Measurements from ENCODE around the gene CTDSPL2. TPM values are rescaled to one million over a fixed set of nuclear protein-coding genes. Genes with fewer than 3 reads are reported as not detected.

CTDSPL2 gene
- total RNA-seq, 1 donor = 108 TPM

DNA sequence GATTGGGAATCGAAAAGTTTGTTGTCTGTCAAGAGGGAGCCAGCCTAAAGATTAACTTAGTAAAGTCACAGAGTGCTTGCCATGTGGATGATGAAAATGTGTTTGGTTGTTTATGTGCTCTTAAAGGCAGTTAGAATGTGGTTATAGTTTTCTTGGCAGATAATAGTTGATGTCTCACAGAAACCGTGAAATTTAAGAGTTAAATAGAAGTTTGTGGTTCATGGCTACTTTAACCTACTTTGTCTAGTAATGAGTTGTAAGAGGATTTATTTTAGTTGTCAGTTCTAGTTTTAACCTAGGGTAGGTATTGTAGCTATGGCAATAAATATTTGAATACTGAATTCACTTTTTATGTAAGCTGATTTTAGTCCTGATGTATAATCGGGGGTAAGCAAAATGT, 73.1 kb downstream of the CTDSPL2 start:
- TF ChIP-seq, protein P1, sequence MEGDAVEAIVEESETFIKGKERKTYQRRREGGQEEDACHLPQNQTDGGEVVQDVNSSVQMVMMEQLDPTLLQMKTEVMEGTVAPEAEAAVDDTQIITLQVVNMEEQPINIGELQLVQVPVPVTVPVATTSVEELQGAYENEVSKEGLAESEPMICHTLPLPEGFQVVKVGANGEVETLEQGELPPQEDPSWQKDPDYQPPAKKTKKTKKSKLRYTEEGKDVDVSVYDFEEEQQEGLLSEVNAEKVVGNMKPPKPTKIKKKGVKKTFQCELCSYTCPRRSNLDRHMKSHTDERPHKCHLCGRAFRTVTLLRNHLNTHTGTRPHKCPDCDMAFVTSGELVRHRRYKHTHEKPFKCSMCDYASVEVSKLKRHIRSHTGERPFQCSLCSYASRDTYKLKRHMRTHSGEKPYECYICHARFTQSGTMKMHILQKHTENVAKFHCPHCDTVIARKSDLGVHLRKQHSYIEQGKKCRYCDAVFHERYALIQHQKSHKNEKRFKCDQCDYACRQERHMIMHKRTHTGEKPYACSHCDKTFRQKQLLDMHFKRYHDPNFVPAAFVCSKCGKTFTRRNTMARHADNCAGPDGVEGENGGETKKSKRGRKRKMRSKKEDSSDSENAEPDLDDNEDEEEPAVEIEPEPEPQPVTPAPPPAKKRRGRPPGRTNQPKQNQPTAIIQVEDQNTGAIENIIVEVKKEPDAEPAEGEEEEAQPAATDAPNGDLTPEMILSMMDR (IDR thresholded peaks at IDR 0.05; ENCODE audit: insufficient read depth, low read length) = no peak
- no peak overlapping the region for H3K4me3 ChIP-seq (ENCODE audit: low read depth, low read length)
- no peak for DNase-seq (ENCODE audit: low read depth)

DNA sequence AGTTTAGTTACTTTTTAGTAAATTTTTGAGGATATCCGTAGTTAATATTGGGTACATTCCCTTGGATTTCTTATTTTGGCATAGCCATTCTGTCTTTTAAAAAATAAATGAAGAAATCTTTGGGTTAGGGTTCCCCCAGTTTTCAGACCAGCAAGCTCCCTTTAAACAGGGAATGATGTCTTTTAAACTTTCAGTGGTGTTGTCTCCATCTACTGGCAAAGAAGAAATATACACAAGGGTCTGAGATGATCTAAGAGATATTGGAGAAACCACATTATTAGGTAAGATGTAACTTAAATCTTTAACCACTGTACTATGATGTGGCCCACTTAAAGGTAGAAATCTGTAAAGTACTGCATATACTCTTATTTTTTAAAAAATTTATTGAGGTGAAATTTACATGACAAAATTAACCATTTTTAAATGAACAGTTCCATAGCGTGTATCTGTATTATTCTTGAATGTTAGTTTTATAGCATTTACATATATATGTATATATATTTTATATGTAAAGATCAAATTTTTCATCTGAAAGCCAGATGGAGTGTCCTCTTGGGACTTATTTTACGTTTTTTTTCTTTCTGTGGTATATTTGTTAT, 74.4 kb downstream of the CTDSPL2 start:
- DNase-seq (ENCODE audit: low read depth) = peak; percentile 68
- TF ChIP-seq, protein P1 (IDR thresholded peaks at IDR 0.05; ENCODE audit: insufficient read depth, low read length) = peak; percentile 70
- H3K4me3 ChIP-seq (ENCODE audit: low read depth, low read length) = no peak overlapping the region

DNA sequence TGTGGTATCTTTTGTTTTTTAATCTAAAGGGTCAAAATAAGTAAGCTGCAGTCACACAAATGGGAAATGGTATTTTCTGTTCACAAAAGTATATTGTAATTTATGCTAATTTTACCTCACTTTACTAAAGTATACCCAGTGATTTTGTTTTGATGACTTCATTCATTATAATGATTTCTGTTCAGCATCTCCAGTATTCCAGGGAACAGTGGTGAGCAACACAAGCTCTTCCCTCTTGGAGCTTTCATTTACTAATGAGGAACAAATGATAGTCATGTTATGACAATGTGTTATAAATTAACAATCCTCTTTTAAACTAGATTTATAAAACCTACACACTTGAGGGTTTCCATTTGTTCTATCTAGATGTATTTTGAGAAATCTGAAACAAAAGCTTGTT, 89.0 kb downstream of the CTDSPL2 start:
- DNase-seq (ENCODE audit: low read depth) = no peak
- H3K4me3 ChIP-seq (ENCODE audit: low read depth, low read length) = no peak overlapping the region
- TF ChIP-seq, protein P1 (IDR thresholded peaks at IDR 0.05; ENCODE audit: insufficient read depth, low read length) = no peak

DNA sequence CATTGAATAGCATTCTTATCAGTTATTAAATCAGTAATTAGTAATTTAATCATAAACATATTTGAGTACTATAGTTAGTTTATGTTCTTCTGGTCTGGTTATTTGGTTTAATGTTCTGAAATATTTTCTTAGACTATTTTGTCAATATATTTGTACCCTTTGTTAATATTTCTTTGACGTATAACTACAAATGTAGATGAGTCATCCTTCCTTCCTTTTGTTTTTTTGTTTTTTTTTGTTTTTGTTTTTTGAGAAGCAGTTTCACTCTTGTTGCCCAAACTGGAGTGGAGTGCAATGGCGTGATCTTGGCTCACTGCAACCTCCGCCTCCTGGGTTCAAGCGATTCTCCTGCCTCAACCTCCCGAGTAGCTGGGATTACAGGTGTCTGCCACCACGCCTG, 92.1 kb downstream of the CTDSPL2 start:
- H3K4me3 ChIP-seq (ENCODE audit: low read depth, low read length) = no peak overlapping the region
- TF ChIP-seq, protein P1 (IDR thresholded peaks at IDR 0.05; ENCODE audit: insufficient read depth, low read length) = no peak

DNA sequence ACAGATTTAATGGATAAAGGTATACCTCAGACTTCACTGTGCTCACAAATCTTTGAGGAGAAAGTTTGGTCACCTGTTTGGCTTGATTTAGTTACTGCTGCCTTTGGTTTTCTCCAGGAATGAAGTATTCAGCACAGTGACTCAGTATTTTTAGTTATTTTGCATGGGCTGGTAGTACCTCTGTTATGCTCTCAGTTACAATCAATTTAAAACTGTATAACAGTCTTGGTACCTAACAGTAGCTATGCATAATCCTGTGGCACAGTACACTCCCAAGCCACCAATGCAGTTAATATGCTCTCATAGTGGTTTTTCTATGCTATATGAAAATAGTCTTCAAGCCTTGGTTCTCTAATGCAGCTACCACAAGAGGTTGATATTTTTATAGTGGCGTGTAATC, 97.6 kb downstream of the CTDSPL2 start:
- no peak for DNase-seq (ENCODE audit: low read depth)
- TF ChIP-seq, protein P1 (IDR thresholded peaks at IDR 0.05; ENCODE audit: insufficient read depth, low read length) = no peak
- no peak overlapping the region for H3K4me3 ChIP-seq (ENCODE audit: low read depth, low read length)

More for the DNA sequence above, 92.1 kb downstream of the CTDSPL2 start:
- DNase-seq (ENCODE audit: low read depth) = no peak

DNA sequence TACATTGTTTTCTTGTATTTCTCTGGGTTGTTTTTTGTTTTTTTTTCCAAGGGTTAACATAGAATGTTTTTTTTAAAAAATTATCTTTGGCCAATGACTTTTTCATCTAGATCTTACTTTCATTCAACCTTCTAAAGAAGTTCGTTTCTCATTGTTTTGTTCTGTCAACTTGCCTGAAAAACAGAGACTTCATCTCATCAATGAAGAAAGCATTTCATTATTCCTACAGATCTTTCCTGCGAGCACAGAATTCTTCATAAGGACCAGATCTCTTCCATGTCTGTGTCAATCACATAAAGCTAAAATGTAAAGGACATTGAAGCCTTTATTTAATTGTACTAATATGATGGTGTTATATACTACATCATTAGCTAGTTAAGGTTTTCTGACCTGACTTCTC, 99.8 kb downstream of the CTDSPL2 start:
- no peak overlapping the region for H3K4me3 ChIP-seq (ENCODE audit: low read depth, low read length)
- TF ChIP-seq, protein P1 (IDR thresholded peaks at IDR 0.05; ENCODE audit: insufficient read depth, low read length) = no peak
- DNase-seq (ENCODE audit: low read depth) = no peak
